ENCODE results near the gene NLRP6. TPM values are rescaled to one million over a fixed set of nuclear protein-coding genes. Genes with fewer than 3 reads are reported as not detected.

The NLRP6 gene
- total RNA-seq, 2 experiments from 2014 or later, result 14.4 to 14.7 TPM

GRCh38 chr11:252666-253065 lies 25.5 kb upstream of the NLRP6 start:
- DNase-seq, result no peak
- Mint-ChIP-seq H3K27ac (no peak overlapping the region), H3K27me3 (no peaks in the 10 kb centered on the region), H3K9me3 (no peaks in the 10 kb centered on the region), H3K36me3 (ENCODE audit: low read depth) (peaks cover 64% of the 10 kb centered on the region), H3K4me3 (no peak overlapping the region), H3K4me1 (ENCODE audit: low read depth) (peaks cover 13% of the 10 kb centered on the region)
- ChIA-PET POLR2A (interaction anchor here (3.3 to 3.6 kb wide), 2 partner anchors 27 to 36 kb away, joined by 31 to 51 read pairs; partner anchors contain the start of genes NLRP6 and PGGHG), CTCF (interaction anchor here (3.5 kb wide), 1 partner anchor 53 kb away, joined by 31 read pairs; the partner anchor contains the start of gene IFITM2)
- H3K27me3 ChIP-seq (ENCODE audit: control insufficient read depth in 1 of 2, insufficient read depth in 2 of 2, low read length in 2 of 2), result no peaks in the 10 kb centered on the region
- no peak for ATAC-seq (ENCODE audit: poor library complexity)
- H3K4me1 ChIP-seq (ENCODE audit: insufficient read depth, low read length), result peaks cover 6% of the 10 kb centered on the region
- no peaks in the 10 kb centered on the region for H3K9me3 ChIP-seq (ENCODE audit: control insufficient read depth in 1 of 2, insufficient read depth in 1 of 2, low read length in 2 of 2)
- H3K4me3 ChIP-seq (ENCODE audit: low read length), result no peak overlapping the region
- H3K36me3 ChIP-seq (ENCODE audit: insufficient read depth, low read length), result peaks cover 57% of the 10 kb centered on the region
- TF ChIP-seq CTCF (IDR thresholded peaks at IDR 0.05), result no peak
- intact Hi-C loops (cut with DNase I, micrococcal nuclease), result loop anchor here (2.0 to 5.0 kb wide), 6 partner anchors 26 to 200 kb away; partner anchors contain the start of genes BET1L (in 1 of the 2), NLRP6 (in 1 of the 2), PGGHG (in 1 of the 2) and PTDSS2 (in 1 of the 2)
- no peak overlapping the region for H3K27ac ChIP-seq (ENCODE audit: low read depth in 1 of 2, low read length in 2 of 2)

- Histone ChIP-seq H3K9me3 (ENCODE audit: control insufficient read depth in 1 of 2, insufficient read depth in 1 of 2, low read length in 2 of 2) (no peaks in the 10 kb centered on the region), H3K27ac (ENCODE audit: low read depth in 1 of 2, low read length in 2 of 2) (no peak overlapping the region), H3K4me1 (ENCODE audit: insufficient read depth, low read length) (peaks cover 6% of the 10 kb centered on the region), H3K36me3 (ENCODE audit: insufficient read depth, low read length) (peaks cover 51% of the 10 kb centered on the region), H3K4me3 (ENCODE audit: low read length) (no peak overlapping the region), H3K27me3 (ENCODE audit: control insufficient read depth in 1 of 2, insufficient read depth in 2 of 2, low read length in 2 of 2) (no peaks in the 10 kb centered on the region)
- DNase-seq (no peak), ATAC-seq (ENCODE audit: poor library complexity) (no peak)
- Mint-ChIP-seq H3K4me3 (no peak overlapping the region), H3K9me3 (no peaks in the 10 kb centered on the region), H3K36me3 (ENCODE audit: low read depth) (peaks cover 58% of the 10 kb centered on the region), H3K27ac (no peak overlapping the region), H3K4me1 (ENCODE audit: low read depth) (peaks cover 13% of the 10 kb centered on the region), H3K27me3 (no peaks in the 10 kb centered on the region)
- ChIA-PET CTCF (interaction anchor here (1.1 to 3.5 kb wide), 2 partner anchors 53 to 110 kb away, joined by 3 to 31 read pairs; partner anchors contain the start of gene IFITM2), POLR2A (interaction anchor here (3.3 kb wide), 1 partner anchor 27 kb away, joined by 31 read pairs; the partner anchor contains the start of gene NLRP6)
- TF ChIP-seq CTCF (IDR thresholded peaks at IDR 0.05), result no peak
- intact Hi-C loops (cut with DNase I, micrococcal nuclease), result loop anchor here (2.0 to 5.0 kb wide), 6 partner anchors 25 to 199 kb away; partner anchors contain the start of genes BET1L (in 1 of the 2), NLRP6 (in 1 of the 2), PGGHG (in 1 of the 2) and PTDSS2 (in 1 of the 2)
These were observed 24.9 kb upstream of the NLRP6 start for GRCh38 chr11:253160-253885.

- POLR2A ChIA-PET, result interaction anchor here (1.1 kb wide), 1 partner anchor 14 kb away, joined by 4 read pairs; no protein-coding TSS in a partner anchor
- intact Hi-C loops (cut with DNase I, micrococcal nuclease), result loop anchor here (2.0 to 5.0 kb wide), 6 partner anchors 25 to 198 kb away; partner anchors contain the start of genes BET1L (in 1 of the 2), NLRP6 (in 1 of the 2), PGGHG (in 1 of the 2) and PTDSS2 (in 1 of the 2)
- no peak overlapping the region for H3K4me3 ChIP-seq (ENCODE audit: low read length)
- H3K27me3 ChIP-seq (ENCODE audit: control insufficient read depth in 1 of 2, insufficient read depth in 2 of 2, low read length in 2 of 2), result no peaks in the 10 kb centered on the region
- Mint-ChIP-seq H3K4me1 (ENCODE audit: low read depth) (peaks cover 13% of the 10 kb centered on the region), H3K27ac (peak overlapping the region; percentile 67), H3K27me3 (no peaks in the 10 kb centered on the region), H3K36me3 (ENCODE audit: low read depth) (peaks cover 52% of the 10 kb centered on the region), H3K4me3 (no peak overlapping the region), H3K9me3 (no peaks in the 10 kb centered on the region)
- no peak for TF ChIP-seq CTCF (IDR thresholded peaks at IDR 0.05)
- ATAC-seq (ENCODE audit: poor library complexity), result no peak
- H3K27ac ChIP-seq (ENCODE audit: low read depth in 1 of 2, low read length in 2 of 2), result no peak overlapping the region
- CTCF ChIA-PET, result interaction anchor here (1.1 to 1.2 kb wide), 2 partner anchors 52 to 110 kb away, joined by 3 to 4 read pairs; no protein-coding TSS in a partner anchor
- H3K4me1 ChIP-seq (ENCODE audit: insufficient read depth, low read length), result peaks cover 6% of the 10 kb centered on the region
- no peaks in the 10 kb centered on the region for H3K9me3 ChIP-seq (ENCODE audit: control insufficient read depth in 1 of 2, insufficient read depth in 1 of 2, low read length in 2 of 2)
- peaks cover 45% of the 10 kb centered on the region for H3K36me3 ChIP-seq (ENCODE audit: insufficient read depth, low read length)
- DNase-seq, result no peak
These were observed 24.3 kb upstream of the NLRP6 start for GRCh38 chr11:253886-254270.

Measured in CD4-positive, alpha-beta T cell (primary cell).